ENCODE measurements around the gene CACNA1G. TPM values are rescaled to one million over a fixed set of nuclear protein-coding genes. Genes with fewer than 3 reads are reported as not detected.

Gene CACNA1G
- total RNA-seq, 1 donor from 2014 or later: 0.07 TPM

DNA sequence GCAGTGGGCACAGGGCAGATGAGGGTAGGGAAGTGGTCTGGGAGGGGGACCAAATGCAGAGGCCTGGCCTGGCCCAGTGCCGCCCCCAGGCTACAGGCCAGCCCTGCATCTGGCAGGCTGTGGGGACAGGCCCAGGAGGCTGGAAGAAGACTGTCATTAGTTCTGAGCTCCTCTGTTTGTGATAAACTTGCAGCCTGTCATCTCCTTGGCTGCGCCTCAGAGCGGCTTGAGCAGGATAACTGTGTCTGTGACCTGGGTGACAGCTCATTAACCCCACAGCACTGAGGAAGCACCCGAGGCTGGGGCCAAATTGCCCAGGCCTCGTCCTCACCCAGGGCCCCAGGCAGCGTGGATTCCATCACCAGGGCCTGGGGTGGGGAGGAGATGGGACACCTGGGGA lies 98.1 kb downstream of the CACNA1G start:
- DNase-seq (no peak), ATAC-seq (ENCODE audit: low read depth) (no peak)
- intact Hi-C loops (cut with micrococcal nuclease): no loop called here
- no peaks in the 10 kb centered on the region for H3K4me1 Mint-ChIP-seq
- H3K9me3 Mint-ChIP-seq: no peaks in the 10 kb centered on the region
- H3K36me3 Mint-ChIP-seq (ENCODE audit: low read depth): no peaks in the 10 kb centered on the region
- peaks cover 13% of the 10 kb centered on the region for H3K27me3 Mint-ChIP-seq
- no peak overlapping the region for H3K4me3 Mint-ChIP-seq
- ChIA-PET POLR2A (no interaction called here), CTCF (no interaction called here)
- no peak overlapping the region for H3K27ac Mint-ChIP-seq
- TF ChIP-seq CTCF (IDR thresholded peaks at IDR 0.05): no peak

GRCh38 chr17:50659179-50659578 lies 98.7 kb downstream of the CACNA1G start:
- CTCF ChIA-PET: no interaction called here
- Mint-ChIP-seq H3K27me3 (peaks cover 13% of the 10 kb centered on the region), H3K9me3 (no peaks in the 10 kb centered on the region), H3K4me3 (no peak overlapping the region), H3K27ac (no peak overlapping the region), H3K36me3 (ENCODE audit: low read depth) (no peaks in the 10 kb centered on the region), H3K4me1 (no peaks in the 10 kb centered on the region)
- DNase-seq: no peak
- POLR2A ChIA-PET: no interaction called here
- no peak for ATAC-seq (ENCODE audit: low read depth)
- intact Hi-C loops (cut with micrococcal nuclease): no loop called here
- no peak for TF ChIP-seq CTCF (IDR thresholded peaks at IDR 0.05)

DNA sequence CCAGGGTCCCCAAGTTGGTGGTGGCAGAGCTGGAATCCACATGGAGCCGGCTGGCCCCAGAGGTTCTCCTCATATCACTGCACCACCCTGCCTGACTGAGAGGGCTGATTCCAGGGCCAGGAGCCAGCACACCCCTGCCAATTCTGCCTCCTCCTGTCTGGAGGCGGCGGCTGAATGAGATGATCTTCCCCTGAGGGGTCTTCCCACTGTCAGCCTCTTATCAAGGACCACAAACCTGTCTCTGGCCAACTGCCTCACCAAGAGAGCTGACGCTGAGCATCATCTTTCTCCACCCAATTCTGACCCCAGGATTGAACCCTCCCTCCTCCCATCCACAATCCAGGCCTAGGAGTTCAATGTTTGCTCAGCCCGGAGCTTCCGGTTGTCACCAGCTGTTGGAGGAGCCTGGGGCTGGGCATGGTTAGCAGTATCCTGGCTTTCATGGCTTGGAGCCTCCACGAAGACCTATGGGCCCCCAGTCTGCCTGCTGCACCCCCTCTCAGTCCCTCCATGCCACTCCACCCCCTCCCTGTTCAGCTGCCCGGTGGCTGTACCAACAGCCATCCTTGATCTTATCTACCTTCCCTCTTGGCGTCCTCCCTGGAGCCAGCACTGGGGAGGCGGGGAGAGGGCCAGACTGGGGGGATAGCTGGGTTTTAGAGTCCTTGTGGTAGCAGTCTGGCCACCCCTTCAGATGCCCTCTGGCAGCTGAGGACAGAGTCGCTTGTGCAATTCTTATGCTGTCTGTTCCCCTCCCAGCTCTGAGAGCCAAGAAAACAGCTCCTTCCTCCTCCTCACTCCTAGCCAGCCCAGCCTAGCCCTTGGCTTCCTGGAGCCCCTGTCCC lies 99.7 kb downstream of the CACNA1G start:
- intact Hi-C loops (cut with micrococcal nuclease): no loop called here
- no peak for TF ChIP-seq CTCF (IDR thresholded peaks at IDR 0.05)
- Mint-ChIP-seq H3K36me3 (ENCODE audit: low read depth) (no peaks in the 10 kb centered on the region), H3K27me3 (peaks cover 13% of the 10 kb centered on the region), H3K9me3 (no peaks in the 10 kb centered on the region), H3K4me1 (no peaks in the 10 kb centered on the region), H3K4me3 (no peak overlapping the region), H3K27ac (no peak overlapping the region)
- CTCF ChIA-PET: no interaction called here
- POLR2A ChIA-PET: no interaction called here
- DNase-seq (no peak), ATAC-seq (ENCODE audit: low read depth) (no peak)

GRCh38 chr17:50660887-50661345 lies 100.4 kb downstream of the CACNA1G start:
- H3K4me1 Mint-ChIP-seq: no peaks in the 10 kb centered on the region
- H3K27ac Mint-ChIP-seq: no peak overlapping the region
- DNase-seq (no peak), ATAC-seq (ENCODE audit: low read depth) (no peak)
- intact Hi-C loops (cut with micrococcal nuclease): no loop called here
- no peak overlapping the region for H3K4me3 Mint-ChIP-seq
- TF ChIP-seq CTCF (IDR thresholded peaks at IDR 0.05): no peak
- H3K9me3 Mint-ChIP-seq: no peaks in the 10 kb centered on the region
- POLR2A ChIA-PET: no interaction called here
- no peaks in the 10 kb centered on the region for H3K36me3 Mint-ChIP-seq (ENCODE audit: low read depth)
- CTCF ChIA-PET: no interaction called here
- peaks cover 13% of the 10 kb centered on the region for H3K27me3 Mint-ChIP-seq

- ChIA-PET CTCF (no interaction called here), POLR2A (no interaction called here)
- H3K27me3 Mint-ChIP-seq: peaks cover 13% of the 10 kb centered on the region
- H3K27ac Mint-ChIP-seq: no peak overlapping the region
- no peaks in the 10 kb centered on the region for H3K4me1 Mint-ChIP-seq
- H3K4me3 Mint-ChIP-seq: no peak overlapping the region
- H3K9me3 Mint-ChIP-seq: no peaks in the 10 kb centered on the region
- intact Hi-C loops (cut with micrococcal nuclease): no loop called here
- TF ChIP-seq CTCF (IDR thresholded peaks at IDR 0.05): no peak
- no peak for ATAC-seq (ENCODE audit: low read depth)
- no peaks in the 10 kb centered on the region for H3K36me3 Mint-ChIP-seq (ENCODE audit: low read depth)
- DNase-seq: no peak
Observed at GRCh38 chr17:50661348-50661747, 100.8 kb downstream of the CACNA1G start.

Data from activated B cell treated with CpG ODN at 0.5 μM for 24 hours (primary cell).